ENCODE measurements around the gene MAN1C1.

- no peak for TF ChIP-seq MAX (IDR thresholded peaks at IDR 0.05; ENCODE audit: low read depth, low read length)
- no peak for TF ChIP-seq CTCF (IDR thresholded peaks at IDR 0.05; ENCODE audit: low read depth, low read length)
- no peak for TF ChIP-seq POLR2A (IDR thresholded peaks at IDR 0.05; ENCODE audit: extremely low read depth, insufficient read length)
- no peak for TF ChIP-seq MYC (IDR thresholded peaks at IDR 0.05; ENCODE audit: low read depth, low read length)
Measured at GRCh38 chr1:25755475-25756125, 139.0 kb downstream of the MAN1C1 start.

Measured in NB4 (cell line).